ENCODE data around the gene TBXAS1. TPM values are rescaled to one million over a fixed set of nuclear protein-coding genes. Genes with fewer than 3 reads are reported as not detected.

TBXAS1 gene
- total RNA-seq, 1 experiment from 2014 or later, result 2.3 TPM

DNA sequence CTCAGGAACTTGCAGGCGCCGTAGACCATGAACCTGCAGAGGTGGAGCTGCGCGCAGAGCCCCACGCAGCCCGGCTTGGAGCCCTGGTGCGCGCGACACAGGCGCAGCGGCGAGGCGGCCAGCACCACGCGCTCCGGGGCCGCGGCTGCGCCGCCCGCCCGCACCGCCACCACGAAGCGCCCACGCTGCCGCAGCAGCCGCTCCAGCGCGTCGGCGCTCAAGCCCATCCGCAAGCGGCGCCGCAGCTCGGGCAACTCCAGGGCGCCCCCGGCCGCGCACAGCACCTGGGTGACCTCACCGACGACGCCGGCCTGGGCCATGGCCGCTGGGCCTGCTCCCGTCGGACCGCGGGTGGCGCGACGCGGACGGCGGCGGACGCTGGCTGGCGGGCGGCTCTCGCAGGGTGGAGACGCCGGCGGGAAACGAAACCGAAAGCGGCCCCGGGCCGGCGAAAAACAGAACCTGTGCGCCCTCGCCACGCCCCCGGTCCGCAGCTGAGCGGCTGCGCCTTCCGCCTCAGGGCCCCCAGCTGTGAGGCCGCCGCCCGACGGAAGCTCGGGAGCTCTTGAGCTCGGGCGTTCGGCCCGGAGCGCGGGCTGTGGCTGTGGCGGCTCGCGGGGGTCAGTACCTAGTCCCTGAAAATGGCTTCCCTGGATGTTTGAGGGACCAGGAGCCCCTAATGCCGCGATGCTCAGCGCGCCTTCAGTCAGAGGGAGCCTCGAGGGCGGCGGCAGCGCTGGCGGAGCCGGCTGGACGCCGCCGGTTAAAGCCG lies 233.7 kb downstream of the TBXAS1 start, which contains the start of gene PARP12 (continued):
- TF ChIP-seq IRF1 (CRISPR knock-in tag; IDR thresholded peaks at IDR 0.05) (peak; percentile 98), ZNF671 (CRISPR knock-in tag; IDR thresholded peaks at IDR 0.05) (no peak), ZNF281 (CRISPR knock-in tag; IDR thresholded peaks at IDR 0.05) (no peak), FOXK1 (CRISPR knock-in tag; IDR thresholded peaks at IDR 0.05) (peak; percentile 63), MAX (CRISPR knock-in tag; IDR thresholded peaks at IDR 0.05) (peak; percentile 71), ETV6 (CRISPR knock-in tag; IDR thresholded peaks at IDR 0.05) (no peak), ZNF423 (CRISPR knock-in tag; IDR thresholded peaks at IDR 0.05) (no peak), HMGA2 (CRISPR knock-in tag; IDR thresholded peaks at IDR 0.05) (no peak), NFYB (CRISPR knock-in tag; conservative IDR thresholded peaks at IDR 0.05; ENCODE audit: low read depth) (peak; percentile 15; the same call in 1 of the 2 replicates), SMAD4 (CRISPR knock-in tag; IDR thresholded peaks at IDR 0.05) (no peak), IRF2 (CRISPR knock-in tag; IDR thresholded peaks at IDR 0.05; ENCODE audit: borderline replicate concordance, low read depth) (peak; percentile 98), CREB1 (CRISPR knock-in tag; IDR thresholded peaks at IDR 0.05) (no peak), ZBTB21 (CRISPR knock-in tag; IDR thresholded peaks at IDR 0.05; ENCODE audit: borderline replicate concordance) (no peak), GABPB1 (CRISPR knock-in tag; IDR thresholded peaks at IDR 0.05) (no peak), AR (CRISPR knock-in tag; IDR thresholded peaks at IDR 0.05) (no peak), ELF4 (CRISPR knock-in tag; IDR thresholded peaks at IDR 0.05; ENCODE audit: low read depth) (no peak), TP53 (CRISPR knock-in tag; IDR thresholded peaks at IDR 0.05) (no peak), ZNF532 (CRISPR knock-in tag; IDR thresholded peaks at IDR 0.05; ENCODE audit: borderline replicate concordance) (no peak), JAZF1 (CRISPR knock-in tag; IDR thresholded peaks at IDR 0.05) (no peak), EMX1 (CRISPR knock-in tag; IDR thresholded peaks at IDR 0.05) (no peak), CREM (CRISPR knock-in tag; IDR thresholded peaks at IDR 0.05) (peak; percentile 63; the same call in 1 of the 2 replicates)
- TF ChIP-seq, protein P1, sequence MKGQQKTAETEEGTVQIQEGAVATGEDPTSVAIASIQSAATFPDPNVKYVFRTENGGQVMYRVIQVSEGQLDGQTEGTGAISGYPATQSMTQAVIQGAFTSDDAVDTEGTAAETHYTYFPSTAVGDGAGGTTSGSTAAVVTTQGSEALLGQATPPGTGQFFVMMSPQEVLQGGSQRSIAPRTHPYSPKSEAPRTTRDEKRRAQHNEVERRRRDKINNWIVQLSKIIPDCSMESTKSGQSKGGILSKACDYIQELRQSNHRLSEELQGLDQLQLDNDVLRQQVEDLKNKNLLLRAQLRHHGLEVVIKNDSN (CRISPR knock-in tag; IDR thresholded peaks at IDR 0.05), result 0 out of 2 replicates have a peak, but pooled peaks have one; percentile 34
- TF ChIP-seq, protein P2, sequence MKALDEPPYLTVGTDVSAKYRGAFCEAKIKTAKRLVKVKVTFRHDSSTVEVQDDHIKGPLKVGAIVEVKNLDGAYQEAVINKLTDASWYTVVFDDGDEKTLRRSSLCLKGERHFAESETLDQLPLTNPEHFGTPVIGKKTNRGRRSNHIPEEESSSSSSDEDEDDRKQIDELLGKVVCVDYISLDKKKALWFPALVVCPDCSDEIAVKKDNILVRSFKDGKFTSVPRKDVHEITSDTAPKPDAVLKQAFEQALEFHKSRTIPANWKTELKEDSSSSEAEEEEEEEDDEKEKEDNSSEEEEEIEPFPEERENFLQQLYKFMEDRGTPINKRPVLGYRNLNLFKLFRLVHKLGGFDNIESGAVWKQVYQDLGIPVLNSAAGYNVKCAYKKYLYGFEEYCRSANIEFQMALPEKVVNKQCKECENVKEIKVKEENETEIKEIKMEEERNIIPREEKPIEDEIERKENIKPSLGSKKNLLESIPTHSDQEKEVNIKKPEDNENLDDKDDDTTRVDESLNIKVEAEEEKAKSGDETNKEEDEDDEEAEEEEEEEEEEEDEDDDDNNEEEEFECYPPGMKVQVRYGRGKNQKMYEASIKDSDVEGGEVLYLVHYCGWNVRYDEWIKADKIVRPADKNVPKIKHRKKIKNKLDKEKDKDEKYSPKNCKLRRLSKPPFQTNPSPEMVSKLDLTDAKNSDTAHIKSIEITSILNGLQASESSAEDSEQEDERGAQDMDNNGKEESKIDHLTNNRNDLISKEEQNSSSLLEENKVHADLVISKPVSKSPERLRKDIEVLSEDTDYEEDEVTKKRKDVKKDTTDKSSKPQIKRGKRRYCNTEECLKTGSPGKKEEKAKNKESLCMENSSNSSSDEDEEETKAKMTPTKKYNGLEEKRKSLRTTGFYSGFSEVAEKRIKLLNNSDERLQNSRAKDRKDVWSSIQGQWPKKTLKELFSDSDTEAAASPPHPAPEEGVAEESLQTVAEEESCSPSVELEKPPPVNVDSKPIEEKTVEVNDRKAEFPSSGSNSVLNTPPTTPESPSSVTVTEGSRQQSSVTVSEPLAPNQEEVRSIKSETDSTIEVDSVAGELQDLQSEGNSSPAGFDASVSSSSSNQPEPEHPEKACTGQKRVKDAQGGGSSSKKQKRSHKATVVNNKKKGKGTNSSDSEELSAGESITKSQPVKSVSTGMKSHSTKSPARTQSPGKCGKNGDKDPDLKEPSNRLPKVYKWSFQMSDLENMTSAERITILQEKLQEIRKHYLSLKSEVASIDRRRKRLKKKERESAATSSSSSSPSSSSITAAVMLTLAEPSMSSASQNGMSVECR (CRISPR knock-in tag; IDR thresholded peaks at IDR 0.05; ENCODE audit: borderline replicate concordance), result 0 out of 2 replicates have a peak, but pooled peaks have one; percentile 62

Measured in WTC11 (cell line).